ENCODE results near the gene C2CD4C.

Gene C2CD4C

DNA sequence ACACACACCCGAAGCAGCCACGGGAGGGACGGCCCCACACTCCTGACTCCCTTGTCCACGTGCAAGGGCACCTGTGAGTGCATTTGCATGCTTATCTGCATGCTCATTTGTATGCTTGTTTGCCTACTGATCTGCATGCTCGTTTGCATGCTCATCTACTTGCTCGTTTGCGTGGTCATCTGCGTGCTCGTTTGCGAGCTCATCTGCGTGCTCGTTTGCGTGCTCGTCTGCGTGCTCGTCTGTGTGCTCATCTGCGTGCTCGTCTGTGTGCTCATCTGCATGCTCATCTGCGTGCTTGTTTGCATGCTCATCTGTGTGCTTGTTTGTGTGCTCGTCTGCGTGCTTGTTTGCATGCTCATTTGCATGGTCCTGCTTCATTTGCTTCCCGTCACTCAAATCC lies 28.1 kb upstream of the C2CD4C start:
- TF ChIP-seq YY1 (IDR thresholded peaks at IDR 0.05; ENCODE audit: insufficient read depth, insufficient read length) (no peak), ZNF274 (IDR thresholded peaks at IDR 0.05; ENCODE audit: low read depth, low read length) (no peak), SUZ12 (IDR thresholded peaks at IDR 0.05; ENCODE audit: extremely low read depth, insufficient read depth, insufficient read length) (no peak)
- no peak overlapping the region for H3K4me3 ChIP-seq (ENCODE audit: insufficient read length, low read depth)
- peak overlapping the region; percentile 9 for H3K9ac ChIP-seq (ENCODE audit: insufficient read length, low read depth)
- peaks cover 6% of the 10 kb centered on the region; the same call in 1 of the 2 replicates for H3K9me3 ChIP-seq (ENCODE audit: insufficient read depth, low read length)
- peaks cover 21% of the 10 kb centered on the region for H3K4me1 ChIP-seq (ENCODE audit: insufficient read depth, insufficient read length)
- DNase-seq (ENCODE audit: low read depth, low spot score), result no peak
- H3K27me3 ChIP-seq (ENCODE audit: insufficient read depth, insufficient read length), result no peaks in the 10 kb centered on the region
- peaks cover 15% of the 10 kb centered on the region for H3K36me3 ChIP-seq (ENCODE audit: insufficient read depth, insufficient read length, low read length)

GRCh38 chr19:436413-436950 lies 27.5 kb upstream of the C2CD4C start:
- H3K4me1 ChIP-seq (ENCODE audit: insufficient read depth, insufficient read length), result peaks cover 21% of the 10 kb centered on the region
- H3K9me3 ChIP-seq (ENCODE audit: insufficient read depth, low read length), result peaks cover 6% of the 10 kb centered on the region; the same call in 1 of the 2 replicates
- no peaks in the 10 kb centered on the region for H3K27me3 ChIP-seq (ENCODE audit: insufficient read depth, insufficient read length)
- H3K4me3 ChIP-seq (ENCODE audit: insufficient read length, low read depth), result no peak overlapping the region
- H3K9ac ChIP-seq (ENCODE audit: insufficient read length, low read depth), result peak overlapping the region; percentile 9
- TF ChIP-seq SUZ12 (IDR thresholded peaks at IDR 0.05; ENCODE audit: extremely low read depth, insufficient read depth, insufficient read length), result no peak
- TF ChIP-seq ZNF274 (IDR thresholded peaks at IDR 0.05; ENCODE audit: low read depth, low read length), result no peak
- no peak for TF ChIP-seq YY1 (IDR thresholded peaks at IDR 0.05; ENCODE audit: insufficient read depth, insufficient read length)
- no peak for DNase-seq (ENCODE audit: low read depth, low spot score)
- peaks cover 15% of the 10 kb centered on the region for H3K36me3 ChIP-seq (ENCODE audit: insufficient read depth, insufficient read length, low read length)

GRCh38 chr19:435707-436412 lies 26.9 kb upstream of the C2CD4C start:
- Histone ChIP-seq H3K4me3 (ENCODE audit: insufficient read length, low read depth) (no peak overlapping the region), H3K4me1 (ENCODE audit: insufficient read depth, insufficient read length) (peaks cover 17% of the 10 kb centered on the region), H3K9me3 (ENCODE audit: insufficient read depth, low read length) (peaks cover 10% of the 10 kb centered on the region; the same call in 1 of the 2 replicates), H3K9ac (ENCODE audit: insufficient read length, low read depth) (no peak overlapping the region), H3K36me3 (ENCODE audit: insufficient read depth, insufficient read length, low read length) (peaks cover 15% of the 10 kb centered on the region), H3K27me3 (ENCODE audit: insufficient read depth, insufficient read length) (no peaks in the 10 kb centered on the region)
- no peak for TF ChIP-seq SUZ12 (IDR thresholded peaks at IDR 0.05; ENCODE audit: extremely low read depth, insufficient read depth, insufficient read length)
- DNase-seq (ENCODE audit: low read depth, low spot score), result no peak

DNA sequence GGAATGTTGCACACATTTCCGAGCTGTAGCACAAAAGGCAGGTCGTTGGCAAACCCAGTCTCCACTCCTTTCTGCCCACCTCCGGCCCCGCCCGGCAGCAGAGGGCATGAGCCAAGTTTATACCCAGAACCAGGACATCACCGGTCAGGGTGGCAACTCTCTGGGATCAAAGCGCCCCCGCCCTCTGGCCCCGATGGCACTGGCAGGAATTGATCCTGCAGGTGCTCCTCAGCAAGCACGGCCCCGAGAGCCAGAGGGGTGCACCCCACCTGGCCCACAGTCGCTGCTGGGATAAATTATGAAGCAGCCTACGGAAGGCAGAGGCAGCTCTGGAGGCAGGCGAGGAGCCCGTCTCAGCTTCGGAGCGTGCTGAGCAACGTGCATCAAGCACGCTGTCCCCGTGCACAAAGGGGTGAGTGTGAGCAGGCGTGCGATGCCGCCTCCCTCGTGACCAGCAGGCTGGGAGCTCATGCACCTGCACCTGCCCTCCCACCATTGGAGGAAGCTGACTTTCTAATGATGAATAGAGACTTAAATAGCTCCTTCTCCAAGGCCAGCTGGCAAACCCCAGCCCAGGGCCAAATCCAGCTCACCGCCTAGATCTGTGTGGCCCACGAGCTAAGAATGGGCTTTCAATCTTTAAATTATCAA lies 26.2 kb upstream of the C2CD4C start:
- no peak for DNase-seq (ENCODE audit: low read depth, low spot score)
- H3K27me3 ChIP-seq (ENCODE audit: insufficient read depth, insufficient read length), result no peaks in the 10 kb centered on the region
- peaks cover 15% of the 10 kb centered on the region for H3K4me1 ChIP-seq (ENCODE audit: insufficient read depth, insufficient read length)
- peaks cover 16% of the 10 kb centered on the region for H3K9me3 ChIP-seq (ENCODE audit: insufficient read depth, low read length)
- peaks cover 20% of the 10 kb centered on the region for H3K36me3 ChIP-seq (ENCODE audit: insufficient read depth, insufficient read length, low read length)
- no peak overlapping the region for H3K4me3 ChIP-seq (ENCODE audit: insufficient read length, low read depth)
- no peak for TF ChIP-seq ZNF274 (IDR thresholded peaks at IDR 0.05; ENCODE audit: low read depth, low read length)
- TF ChIP-seq YY1 (IDR thresholded peaks at IDR 0.05; ENCODE audit: insufficient read depth, insufficient read length), result no peak
- TF ChIP-seq SUZ12 (IDR thresholded peaks at IDR 0.05; ENCODE audit: extremely low read depth, insufficient read depth, insufficient read length), result no peak
- H3K9ac ChIP-seq (ENCODE audit: insufficient read length, low read depth), result peak overlapping the region; percentile 5

DNA sequence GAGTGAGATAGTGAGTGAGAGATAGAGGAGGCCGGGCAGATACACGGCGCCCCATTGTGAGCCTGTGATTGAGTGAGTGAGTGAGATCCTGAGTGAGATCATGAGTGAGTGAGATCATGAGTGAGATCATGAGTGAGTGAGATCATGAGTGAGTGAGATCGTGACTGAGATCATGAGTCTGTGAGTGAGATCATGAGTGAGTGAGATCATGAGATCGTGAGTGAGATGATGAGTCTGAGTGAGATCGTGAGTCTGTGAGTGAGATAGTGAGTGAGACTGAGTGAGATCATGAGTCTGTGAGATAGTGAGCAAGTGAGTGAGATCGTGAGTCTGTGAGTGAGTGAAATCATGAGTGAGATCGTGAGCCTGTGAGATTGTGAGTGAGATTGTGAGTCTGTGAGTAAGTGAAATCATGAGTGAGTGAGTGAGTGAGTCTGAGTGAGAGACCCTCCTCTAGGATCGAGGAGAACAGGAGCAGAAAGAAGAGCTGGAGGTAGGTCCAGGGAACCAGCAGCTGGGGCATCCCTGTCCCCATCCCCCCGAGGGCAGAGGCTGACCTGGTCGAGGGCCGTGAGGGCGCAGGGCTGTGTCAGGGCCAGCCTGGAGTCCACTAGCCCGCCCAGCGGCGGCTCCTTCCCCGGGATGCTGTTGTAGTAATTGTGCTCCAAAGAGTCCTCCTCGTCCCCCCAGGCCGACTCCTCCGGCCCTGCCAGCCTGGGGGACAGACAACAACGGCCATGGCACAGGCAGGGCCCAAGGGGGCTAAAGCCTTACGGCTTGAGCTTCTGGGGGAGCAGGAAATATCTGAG lies 25.4 kb upstream of the C2CD4C start:
- Histone ChIP-seq H3K4me1 (ENCODE audit: insufficient read depth, insufficient read length) (peaks cover 15% of the 10 kb centered on the region), H3K4me3 (ENCODE audit: insufficient read length, low read depth) (no peak overlapping the region), H3K9me3 (ENCODE audit: insufficient read depth, low read length) (peaks cover 22% of the 10 kb centered on the region), H3K9ac (ENCODE audit: insufficient read length, low read depth) (no peak overlapping the region), H3K27me3 (ENCODE audit: insufficient read depth, insufficient read length) (no peaks in the 10 kb centered on the region), H3K36me3 (ENCODE audit: insufficient read depth, insufficient read length, low read length) (peaks cover 25% of the 10 kb centered on the region)
- DNase-seq (ENCODE audit: low read depth, low spot score), result no peak
- TF ChIP-seq SUZ12 (IDR thresholded peaks at IDR 0.05; ENCODE audit: extremely low read depth, insufficient read depth, insufficient read length) (no peak), ZNF274 (IDR thresholded peaks at IDR 0.05; ENCODE audit: low read depth, low read length) (no peak), YY1 (IDR thresholded peaks at IDR 0.05; ENCODE audit: insufficient read depth, insufficient read length) (no peak)

DNA sequence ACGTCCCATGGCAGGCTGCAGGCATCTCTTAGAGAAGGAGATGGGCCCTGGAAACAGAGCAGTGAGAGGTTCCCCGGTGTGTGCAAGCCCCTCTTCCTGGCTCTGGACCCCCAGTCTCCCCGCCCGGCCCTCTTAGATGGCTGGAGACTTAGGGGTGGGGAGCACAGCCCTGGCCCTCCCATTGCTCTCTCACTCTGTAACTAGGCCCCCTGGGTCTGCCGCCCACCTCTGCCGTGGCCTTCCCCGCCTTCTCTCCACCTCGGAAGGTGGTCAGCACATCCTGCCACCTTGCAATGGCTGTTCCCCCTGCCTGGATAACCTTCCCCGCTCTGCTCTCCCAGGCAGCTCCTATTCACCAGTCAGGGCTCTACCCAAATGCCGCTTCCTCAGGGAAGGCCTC lies 21.8 kb upstream of the C2CD4C start:
- TF ChIP-seq SUZ12 (IDR thresholded peaks at IDR 0.05; ENCODE audit: extremely low read depth, insufficient read depth, insufficient read length), result no peak
- no peak for TF ChIP-seq ZNF274 (IDR thresholded peaks at IDR 0.05; ENCODE audit: low read depth, low read length)
- no peak for TF ChIP-seq YY1 (IDR thresholded peaks at IDR 0.05; ENCODE audit: insufficient read depth, insufficient read length)
- Histone ChIP-seq H3K9ac (ENCODE audit: insufficient read length, low read depth) (no peak overlapping the region), H3K4me3 (ENCODE audit: insufficient read length, low read depth) (no peak overlapping the region), H3K4me1 (ENCODE audit: insufficient read depth, insufficient read length) (peaks cover 1% of the 10 kb centered on the region), H3K9me3 (ENCODE audit: insufficient read depth, low read length) (peaks cover 22% of the 10 kb centered on the region), H3K36me3 (ENCODE audit: insufficient read depth, insufficient read length, low read length) (peaks cover 22% of the 10 kb centered on the region), H3K27me3 (ENCODE audit: insufficient read depth, insufficient read length) (no peaks in the 10 kb centered on the region)
- DNase-seq (ENCODE audit: low read depth, low spot score), result no peak
